B cell (primary cell): ENCODE results near the gene NPHP4. TPM values are rescaled to one million over a fixed set of nuclear protein-coding genes. Genes with fewer than 3 reads are reported as not detected.

ENCODE experiments used
- ATAC-seq: fragments of 200-7000 bp; cut with Tn5 transposase; one replicate; pipeline ENCODE4 v1.10.0; 2021; ENCODE audit warnings: low read depth, mild to moderate bottlenecking, moderate number of reproducible peaks, moderate library complexity
- CTCF ChIA-PET: fragments of 350-600 bp; sonication (Branson Sonifier 250); formaldehyde crosslinking; loops from one replicate; lab custom pipeline; 2021; ENCODE audit warnings: antibody characterized with exemption, inconsistent platforms; lab: Charles Lee
- POLR2A ChIA-PET: fragments of 350-600 bp; sonication (Branson Sonifier 250); formaldehyde crosslinking; loops from one replicate; lab custom pipeline; 2021; ENCODE audit warnings: antibody characterized with exemption; lab: Charles Lee
- DNase-seq: peaks from one replicate; pipeline ENCODE4 v3.0.0; 2013
- H2AFZ ChIP-seq: 2 replicates; pipeline ENCODE4 v1.6.1; 2012; ENCODE audit warnings: mild to moderate bottlenecking, low read depth, low read length; ENCODE audit not compliant: insufficient read depth, poor library complexity, severe bottlenecking
- H3K27ac ChIP-seq, 2 donors: 1 replicate in 1 of 2; 2 replicates in 1 of 2; pipeline ENCODE4 v1.5.1; 2012 to 2013; ENCODE audit warnings: low read length in 2 of 2, mild to moderate bottlenecking in 2 of 2, moderate library complexity in 1 of 2
- H3K27me3 ChIP-seq, 4 experiments: fragments of 200-600 bp in 1 of 4; sonication (generic) in 1 of 4; replicated peaks in 1 of 4; 1 replicate in 2 of 4; 2 replicates in 2 of 4; pipeline versions ENCODE4 v1.6.1 to v1.7.0; 2013 to 2016; ENCODE audit warnings: low read length in 3 of 4, mild to moderate bottlenecking in 2 of 4, mixed read lengths in 1 of 4, moderate library complexity in 1 of 4; ENCODE audit not compliant: insufficient read depth in 4 of 4, control insufficient read depth in 3 of 4; ENCODE audit errors: control extremely low read depth in 1 of 4
- H3K36me3 ChIP-seq, 2 experiments: replicated peaks in 1 of 2; 1 replicate in 1 of 2; 2 replicates in 1 of 2; pipeline versions ENCODE4 v1.6.1 to v1.7.1; 2013; ENCODE audit warnings: low read length in 1 of 2; ENCODE audit not compliant: insufficient read depth in 2 of 2, control insufficient read depth in 1 of 2; ENCODE audit errors: control extremely low read depth in 1 of 2, extremely low read depth in 1 of 2
- H3K4me1 ChIP-seq, 2 donors: fragments of 200-600 bp in 1 of 2; sonication (generic) in 1 of 2; 1 replicate in 1 of 2; 2 replicates in 1 of 2; pipeline versions ENCODE4 v1.5.1 to v1.6.1; 2013 to 2017; ENCODE audit warnings: low read length in 2 of 2; ENCODE audit not compliant: control insufficient read depth in 2 of 2, insufficient read depth in 2 of 2
- H3K4me2 ChIP-seq: replicated peaks from 2 replicates; pipeline ENCODE3; 2012; ENCODE audit warnings: mild to moderate bottlenecking, low read depth, low read length; ENCODE audit not compliant: poor library complexity, severe bottlenecking
- H3K4me3 ChIP-seq, 5 experiments: fragments of 200-600 bp in 1 of 5; sonication (generic) in 1 of 5; 1 replicate in 3 of 5; 2 replicates in 2 of 5; pipeline versions ENCODE4 v1.5.1 to v1.7.0; 2011 to 2016; ENCODE audit warnings: low read length in 4 of 5, mild to moderate bottlenecking in 4 of 5, low read depth in 2 of 5, control low read depth in 1 of 5, moderate library complexity in 1 of 5; ENCODE audit not compliant: insufficient read depth in 1 of 5; ENCODE audit errors: control extremely low read depth in 1 of 5, extremely low read depth in 1 of 5
- H3K79me2 ChIP-seq: fragments of 200-600 bp; sonication (generic); one replicate; pipeline ENCODE4 v1.6.0; 2016; ENCODE audit warnings: low read length; ENCODE audit not compliant: control insufficient read depth, insufficient read depth
- H3K9ac ChIP-seq: fragments of 200-600 bp; sonication (generic); 2 replicates; pipeline ENCODE4 v1.6.1; 2017; ENCODE audit warnings: mild to moderate bottlenecking, low read length, moderate library complexity
- H3K9me3 ChIP-seq, 3 donors: one replicate each; pipeline versions ENCODE4 v1.6.1 to v1.7.1; 2013; ENCODE audit warnings: low read length in 2 of 3; ENCODE audit not compliant: control insufficient read depth in 2 of 3, insufficient read depth in 1 of 3; ENCODE audit errors: control extremely low read depth in 1 of 3
- H4K20me1 ChIP-seq: 2 replicates; pipeline ENCODE4 v1.6.0; 2012; ENCODE audit warnings: mild to moderate bottlenecking, low read length; ENCODE audit not compliant: insufficient read depth, control insufficient read depth, poor library complexity, severe bottlenecking
- H3K27ac Mint-ChIP-seq: one replicate; pipeline ENCODE4 v1.8.0; 2021; ENCODE audit warnings: mixed read lengths
- H3K27me3 Mint-ChIP-seq: one replicate; pipeline ENCODE4 v1.8.0; 2021; ENCODE audit warnings: mixed read lengths
- H3K4me1 Mint-ChIP-seq: one replicate; pipeline ENCODE4 v1.8.0; 2021; ENCODE audit warnings: mixed read lengths
- H3K4me3 Mint-ChIP-seq: one replicate; pipeline ENCODE4 v1.8.0; 2021; ENCODE audit warnings: mixed read lengths
- H3K9me3 Mint-ChIP-seq: one replicate; pipeline ENCODE4 v1.8.0; 2022; ENCODE audit warnings: mixed read lengths; ENCODE audit not compliant: insufficient read depth
- EZH2 ChIP-seq: IDR thresholded peaks from 2 replicates; pipeline ENCODE4 v1.6.1; 2012; ENCODE audit warnings: borderline replicate concordance, low read depth, mild to moderate bottlenecking, moderate library complexity, low read length; ENCODE audit not compliant: insufficient read depth, poor library complexity, severe bottlenecking
- WGBS: methylation state at CpG from one replicate; pipeline ENCODE4 v1.1.5; 2013; ENCODE audit warnings: missing lambda C conversion rate; ENCODE audit not compliant: insufficient coverage; 5-methylcytosine and 5-hydroxymethylcytosine counted together
- intact Hi-C: fragments of 100-400 bp; cut with micrococcal nuclease; formaldehyde crosslinking; loops from one replicate; pipeline ENCODE4 v1.10.0; 2022
- polyA plus RNA-seq: library from polyadenylated mRNA; depleted of rRNA; stranded (reverse); fragments of >200 nt; gene quantifications from 2 replicates; pipeline ENCODE4 v1.2.3, GENCODE V29; 2012
- total RNA-seq, 2 donors: library from RNA; stranded (reverse); fragments of 120-200 nt in 1 of 2; gene quantifications; 1 replicate in 1 of 2; 2 replicates in 1 of 2; pipeline versions ENCODE4 v1.2.3 to v1.2.4, GENCODE V29; 2013 to 2022
- TF ChIP-seq, protein P1 (sequence below): fragments of 200-600 bp; IDR thresholded peaks from one replicate; pipeline ENCODE4 v1.8.0; 2022; ENCODE audit warnings: antibody characterized with exemption, mild to moderate bottlenecking

NPHP4 gene
- total and polyA plus RNA-seq, 2 donors (not counting 1 experiment from before 2014, with no cell fraction given) = 6.5 to 14.8 TPM

GRCh38 chr1:5955479-5955977, 36.7 kb downstream of the NPHP4 start:
- no peaks in the 10 kb centered on the region for H3K27me3 ChIP-seq
- no peak overlapping the region for H3K4me3 ChIP-seq
- H2AFZ ChIP-seq = no peak overlapping the region
- H3K4me1 ChIP-seq = peaks cover 12 to 17% of the 10 kb centered on the region in 2 donors
- H3K9me3 ChIP-seq = peaks cover 0 to 4% (median 2%) of the 10 kb centered on the region in 3 donors
- no peak for ATAC-seq
- Mint-ChIP-seq H3K9me3 (peaks cover 2% of the 10 kb centered on the region), H3K4me1 (peaks cover 14% of the 10 kb centered on the region), H3K27ac (no peak overlapping the region), H3K27me3 (no peaks in the 10 kb centered on the region), H3K4me3 (no peak overlapping the region)
- WGBS = no CpG with 5 or more reads among the region's 10 CpGs
- no peaks in the 10 kb centered on the region for H3K36me3 ChIP-seq
- TF ChIP-seq EZH2 = no peak
- TF ChIP-seq, protein P1, sequence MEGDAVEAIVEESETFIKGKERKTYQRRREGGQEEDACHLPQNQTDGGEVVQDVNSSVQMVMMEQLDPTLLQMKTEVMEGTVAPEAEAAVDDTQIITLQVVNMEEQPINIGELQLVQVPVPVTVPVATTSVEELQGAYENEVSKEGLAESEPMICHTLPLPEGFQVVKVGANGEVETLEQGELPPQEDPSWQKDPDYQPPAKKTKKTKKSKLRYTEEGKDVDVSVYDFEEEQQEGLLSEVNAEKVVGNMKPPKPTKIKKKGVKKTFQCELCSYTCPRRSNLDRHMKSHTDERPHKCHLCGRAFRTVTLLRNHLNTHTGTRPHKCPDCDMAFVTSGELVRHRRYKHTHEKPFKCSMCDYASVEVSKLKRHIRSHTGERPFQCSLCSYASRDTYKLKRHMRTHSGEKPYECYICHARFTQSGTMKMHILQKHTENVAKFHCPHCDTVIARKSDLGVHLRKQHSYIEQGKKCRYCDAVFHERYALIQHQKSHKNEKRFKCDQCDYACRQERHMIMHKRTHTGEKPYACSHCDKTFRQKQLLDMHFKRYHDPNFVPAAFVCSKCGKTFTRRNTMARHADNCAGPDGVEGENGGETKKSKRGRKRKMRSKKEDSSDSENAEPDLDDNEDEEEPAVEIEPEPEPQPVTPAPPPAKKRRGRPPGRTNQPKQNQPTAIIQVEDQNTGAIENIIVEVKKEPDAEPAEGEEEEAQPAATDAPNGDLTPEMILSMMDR = no peak
- CTCF ChIA-PET = interaction anchor here (0.6 to 1.4 kb wide), 2 partner anchors 20 to 79 kb away, joined by 3 to 4 read pairs; no protein-coding TSS in a partner anchor
- H3K27ac ChIP-seq = no peak overlapping the region
- H3K4me2 ChIP-seq = peak overlapping the region; percentile 12
- intact Hi-C loops = no loop called here
- H3K79me2 ChIP-seq = no peaks in the 10 kb centered on the region
- H4K20me1 ChIP-seq = no peaks in the 10 kb centered on the region
- no peak overlapping the region for H3K9ac ChIP-seq
- DNase-seq = no peak
- POLR2A ChIA-PET = no interaction called here

GRCh38 chr1:5954964-5955363, 37.3 kb downstream of the NPHP4 start:
- CTCF ChIA-PET = interaction anchor here (1.4 kb wide), 1 partner anchor 20 kb away, joined by 4 read pairs; no protein-coding TSS in a partner anchor
- DNase-seq = peak; percentile 62

More at GRCh38 chr1:5954964-5955363, 37.3 kb downstream of the NPHP4 start:
- no peak overlapping the region for H3K9ac ChIP-seq
- H3K79me2 ChIP-seq = no peaks in the 10 kb centered on the region
- H3K27me3 ChIP-seq = no peaks in the 10 kb centered on the region
- Mint-ChIP-seq H3K27me3 (no peaks in the 10 kb centered on the region), H3K4me3 (peak overlapping the region; percentile 11), H3K27ac (no peak overlapping the region), H3K4me1 (peaks cover 14% of the 10 kb centered on the region), H3K9me3 (peaks cover 2% of the 10 kb centered on the region)
- intact Hi-C loops = no loop called here
- ATAC-seq = peak; percentile 36
- peaks cover 0 to 4% (median 2%) of the 10 kb centered on the region in 3 donors for H3K9me3 ChIP-seq
- WGBS = no CpG with 5 or more reads among the region's 5 CpGs
- POLR2A ChIA-PET = no interaction called here
- H3K4me2 ChIP-seq = peak overlapping the region; percentile 12
- peaks cover 12 to 18% of the 10 kb centered on the region in 2 donors for H3K4me1 ChIP-seq
- no peaks in the 10 kb centered on the region for H3K36me3 ChIP-seq
- H3K4me3 ChIP-seq = no peak overlapping the region
- TF ChIP-seq, protein P1 = no peak
- no peak for TF ChIP-seq EZH2
- no peaks in the 10 kb centered on the region for H4K20me1 ChIP-seq
- H2AFZ ChIP-seq = no peak overlapping the region
- no peak overlapping the region for H3K27ac ChIP-seq
